Stimulated activated CD4-positive, alpha-beta T cell treated with anti-CD3 and anti-CD28 coated beads, Interleukin-1b, Interleukin-23, amount 100 ng/mL, for 1 hour (primary cell): ENCODE results near the gene GNAO1.
A peak's percentile ranks its signal among the peaks of the same experiment; 100 is the strongest.

Source experiments
- DNase-seq, 2 donors: peaks; one replicate each; pipeline ENCODE4 v3.0.0-alpha.2; 2020; ENCODE audit warnings: low read depth in 2 of 2

The GNAO1 gene

DNA sequence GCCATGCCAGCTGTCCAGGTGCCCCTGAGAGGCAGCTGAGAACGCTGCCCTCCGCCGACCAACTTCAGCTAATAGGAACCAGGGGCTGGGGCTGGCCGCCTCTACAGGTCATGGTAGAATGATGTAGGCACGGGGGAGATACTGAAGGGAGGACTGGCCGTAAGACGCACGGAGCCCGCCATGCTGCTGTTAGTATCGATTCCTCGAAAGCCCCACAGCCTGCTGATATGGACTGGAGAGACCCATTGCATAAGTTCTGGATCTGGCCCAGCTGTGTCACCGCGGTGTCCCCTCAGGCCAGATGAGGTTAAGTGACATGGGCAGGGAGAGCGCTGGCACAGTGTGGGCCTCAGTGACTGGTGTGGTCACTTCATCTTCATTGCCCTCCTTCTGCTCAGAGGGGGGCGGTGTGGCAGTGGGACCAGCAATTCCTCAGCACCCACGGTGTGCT is 158.4 kb downstream of the GNAO1 start:
- no peak for DNase-seq

DNA sequence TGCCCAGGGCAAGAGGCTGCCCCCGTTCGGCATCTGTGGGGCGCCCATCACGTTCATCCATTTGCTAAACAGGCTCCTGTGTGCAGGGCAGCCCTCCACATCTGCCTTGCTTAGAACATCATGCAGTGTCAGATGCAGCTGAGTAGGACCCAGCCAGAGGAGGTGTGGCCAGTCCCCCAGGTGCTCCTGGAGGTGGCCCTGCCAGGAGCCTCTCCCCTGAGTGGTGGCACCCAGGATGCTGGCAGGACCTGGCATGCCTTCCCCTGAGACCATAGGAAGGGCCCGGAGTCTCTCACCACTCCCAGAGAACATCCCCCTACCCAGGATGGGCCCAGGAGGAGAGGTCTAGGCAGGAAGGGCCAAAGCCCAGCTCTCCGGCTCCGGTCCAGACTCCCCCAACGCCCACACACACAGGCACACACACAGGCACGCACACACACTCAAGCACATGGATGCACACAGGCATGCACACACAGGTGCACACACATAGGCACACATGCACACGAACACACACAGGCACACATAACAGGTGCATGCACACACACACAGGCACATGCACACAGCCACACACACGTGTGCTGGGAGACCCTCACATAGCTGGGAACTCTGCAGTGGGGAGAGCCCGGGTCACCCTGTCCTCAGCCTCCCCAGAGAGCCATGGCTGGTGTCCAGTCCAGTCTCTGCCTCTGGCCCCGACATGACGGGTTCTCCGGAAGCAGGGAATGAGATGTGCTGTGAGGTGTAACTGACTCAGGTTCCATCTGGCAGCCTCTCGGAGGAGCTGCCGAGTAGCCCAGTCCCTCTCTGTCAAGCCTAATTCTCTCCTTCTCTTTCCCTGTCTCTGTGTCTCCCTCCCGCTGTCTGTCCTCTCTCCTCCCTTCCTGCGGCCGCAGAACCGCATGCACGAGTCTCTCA is 159.5 kb downstream of the GNAO1 start:
- no peak for DNase-seq

DNA sequence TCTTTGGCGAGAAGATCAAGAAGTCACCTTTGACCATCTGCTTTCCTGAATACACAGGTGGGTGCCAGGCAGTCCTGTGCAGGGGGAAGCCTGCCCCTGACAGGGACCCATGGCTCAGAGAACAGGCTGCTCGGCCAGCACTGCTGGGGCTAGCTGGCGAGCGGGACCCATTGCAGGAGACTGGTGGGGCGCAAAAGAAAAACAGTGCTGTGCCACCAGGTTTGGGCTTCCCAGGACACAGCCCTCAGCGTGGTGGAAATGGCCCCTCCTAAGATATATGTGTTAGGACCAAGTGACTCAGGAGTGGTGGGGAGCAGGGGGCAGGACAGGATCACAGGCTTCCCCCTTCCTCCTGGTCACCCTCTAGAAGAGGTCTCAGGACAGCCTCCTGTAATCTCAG is 160.2 kb downstream of the GNAO1 start:
- no peak for DNase-seq

DNA sequence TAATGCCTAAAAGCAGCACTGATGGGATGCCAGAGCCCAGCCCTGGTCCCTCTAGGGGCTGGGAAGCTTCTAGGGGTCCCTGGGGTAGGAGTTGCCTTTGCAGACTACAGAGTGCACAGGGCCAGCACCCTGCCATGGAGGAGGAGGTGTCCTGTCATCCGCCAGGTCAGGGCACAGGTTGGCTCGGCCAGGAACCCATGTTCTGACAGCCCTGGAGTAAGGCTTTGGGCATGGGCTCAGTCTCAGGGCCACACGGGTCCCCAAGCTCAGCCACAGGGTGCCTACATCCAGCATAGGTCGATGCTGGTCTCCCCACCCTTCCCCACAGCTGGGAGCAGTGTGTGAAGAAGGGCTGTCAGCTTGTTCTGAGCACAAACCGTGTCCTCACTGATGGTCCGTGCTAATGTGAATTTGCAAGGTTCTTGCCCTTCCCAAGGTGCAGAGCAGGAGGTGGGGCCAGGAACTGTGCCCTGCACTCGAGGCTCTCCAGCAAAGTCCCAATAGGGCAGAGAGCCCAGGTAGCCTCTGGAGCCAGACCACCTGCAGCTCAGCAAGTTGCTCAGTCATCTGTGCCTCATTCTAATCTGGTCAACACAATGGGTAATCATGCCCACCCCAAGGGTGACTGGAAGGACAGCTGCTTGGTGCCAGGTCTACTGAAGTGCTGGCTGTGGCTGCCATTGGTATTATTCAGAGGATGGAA is 161.2 kb downstream of the GNAO1 start:
- no peak for DNase-seq

DNA sequence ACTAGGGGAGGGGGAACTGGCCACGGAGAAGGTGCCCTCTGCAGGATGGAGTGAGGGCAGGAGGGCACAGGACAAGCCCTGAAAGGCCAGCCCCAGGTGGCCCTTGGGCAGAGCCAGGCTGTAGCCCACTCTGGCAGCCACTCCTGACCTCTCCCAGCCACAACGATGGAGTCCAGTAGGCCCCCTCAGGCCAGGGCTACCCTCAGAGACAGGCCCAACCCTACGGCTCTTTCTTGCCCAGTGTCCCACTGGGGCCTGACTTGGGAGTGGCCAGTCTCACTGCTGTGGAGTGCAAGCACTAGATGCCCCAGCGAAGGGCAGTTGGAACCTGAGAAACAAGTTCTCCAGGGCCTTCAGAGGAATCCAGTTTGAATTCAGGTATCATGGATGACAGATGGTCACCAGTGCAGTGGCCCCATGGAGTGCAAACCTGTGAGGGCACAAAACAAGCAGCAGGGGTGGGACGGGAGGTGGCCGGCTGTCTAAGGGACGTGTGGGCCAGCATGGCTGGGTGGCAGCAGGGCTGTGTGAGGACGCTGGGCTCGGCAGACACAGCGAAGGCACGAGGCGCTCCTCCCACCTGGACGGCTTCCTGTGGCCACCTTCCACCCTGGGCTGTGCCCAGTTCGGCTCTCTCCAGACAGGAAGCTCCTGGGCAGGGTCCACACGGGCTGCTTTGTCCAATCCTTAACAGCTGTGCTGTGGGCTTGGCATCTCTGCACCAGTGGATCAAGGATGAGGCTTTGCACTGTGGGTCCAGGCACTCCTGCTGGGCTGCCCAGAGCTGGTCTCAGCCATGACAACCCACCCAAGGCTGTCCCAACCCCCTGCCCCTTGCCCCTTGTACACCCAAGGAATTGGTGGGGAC is 162.0 kb downstream of the GNAO1 start:
- DNase-seq, result no peak

DNA sequence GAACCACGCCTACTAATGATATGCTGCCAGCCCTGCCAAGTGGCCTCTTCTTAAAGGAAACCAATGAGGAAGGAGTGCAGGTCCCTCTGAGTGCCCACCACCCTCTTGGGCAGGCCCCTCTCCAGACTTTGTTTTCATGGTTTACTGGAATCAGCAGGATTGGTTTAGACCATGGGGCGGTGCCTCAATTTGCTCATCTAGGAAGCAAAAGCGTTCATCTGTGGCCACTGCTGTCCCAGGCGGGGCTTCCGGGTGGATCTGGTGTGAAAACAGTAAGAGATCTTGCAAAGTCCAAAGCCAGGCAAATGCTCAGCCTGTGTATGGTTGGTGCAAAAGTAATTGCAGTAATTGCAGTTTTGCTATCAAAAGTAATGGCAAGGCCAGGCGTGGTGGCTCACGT is 162.7 kb downstream of the GNAO1 start:
- DNase-seq, result no peak

DNA sequence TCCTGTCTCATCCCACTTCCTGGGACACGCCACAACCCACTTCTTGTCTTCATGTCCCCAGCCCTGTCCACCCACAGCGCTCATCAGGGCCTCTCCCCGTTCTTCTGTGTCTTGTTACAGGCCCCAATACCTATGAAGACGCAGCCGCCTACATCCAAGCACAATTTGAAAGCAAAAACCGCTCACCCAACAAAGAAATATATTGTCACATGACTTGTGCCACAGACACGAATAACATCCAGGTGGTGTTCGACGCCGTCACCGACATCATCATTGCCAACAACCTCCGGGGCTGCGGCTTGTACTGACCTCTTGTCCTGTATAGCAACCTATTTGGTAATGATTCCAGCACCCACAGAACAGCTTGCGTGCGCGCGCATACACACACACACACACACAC is 163.5 kb downstream of the GNAO1 start:
- DNase-seq, result no peak

DNA sequence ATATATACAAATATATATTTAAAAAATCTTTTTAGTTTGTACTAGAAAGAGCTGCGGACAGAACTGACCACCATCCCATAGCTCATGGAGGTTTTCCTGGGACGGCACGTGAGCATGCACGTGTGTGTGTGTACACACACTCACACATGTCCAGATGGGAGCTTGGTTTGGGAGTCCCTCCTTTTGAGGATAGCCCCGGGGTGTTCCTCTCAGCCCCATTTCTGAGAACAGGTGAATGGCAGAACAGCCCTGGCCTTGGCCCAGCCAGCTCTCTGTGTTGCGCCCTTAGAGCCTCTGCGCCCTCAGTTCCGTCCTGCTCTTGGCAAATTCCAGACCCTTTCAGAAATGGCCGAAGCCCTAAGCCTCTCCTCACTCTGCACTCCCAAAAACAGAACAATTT is 163.9 kb downstream of the GNAO1 start:
- DNase-seq, result no peak

DNA sequence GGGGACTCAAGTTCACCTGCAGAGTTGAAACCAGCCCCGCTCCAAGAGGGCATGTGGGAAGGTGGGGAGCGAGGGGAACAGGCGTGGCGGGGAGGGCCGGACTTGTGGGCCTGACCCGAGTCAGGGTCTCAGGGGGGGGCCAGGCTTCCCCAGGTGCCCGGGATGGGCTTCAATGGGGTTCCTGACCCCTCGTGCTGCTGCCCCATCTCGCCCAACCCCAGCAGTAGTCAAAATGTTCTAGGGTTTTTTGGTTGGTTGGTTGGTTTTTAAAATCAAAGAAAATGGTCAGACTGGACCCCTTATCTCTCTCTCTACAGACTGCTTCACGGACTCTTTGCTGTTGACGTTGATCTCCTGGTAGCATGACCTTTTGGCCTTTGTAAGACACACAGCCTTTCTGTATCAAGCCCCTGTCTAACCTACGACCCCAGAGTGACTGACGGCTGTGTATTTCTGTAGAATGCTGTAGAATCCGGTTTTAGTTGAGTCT is 164.5 kb downstream of the GNAO1 start:
- no peak for DNase-seq

DNA sequence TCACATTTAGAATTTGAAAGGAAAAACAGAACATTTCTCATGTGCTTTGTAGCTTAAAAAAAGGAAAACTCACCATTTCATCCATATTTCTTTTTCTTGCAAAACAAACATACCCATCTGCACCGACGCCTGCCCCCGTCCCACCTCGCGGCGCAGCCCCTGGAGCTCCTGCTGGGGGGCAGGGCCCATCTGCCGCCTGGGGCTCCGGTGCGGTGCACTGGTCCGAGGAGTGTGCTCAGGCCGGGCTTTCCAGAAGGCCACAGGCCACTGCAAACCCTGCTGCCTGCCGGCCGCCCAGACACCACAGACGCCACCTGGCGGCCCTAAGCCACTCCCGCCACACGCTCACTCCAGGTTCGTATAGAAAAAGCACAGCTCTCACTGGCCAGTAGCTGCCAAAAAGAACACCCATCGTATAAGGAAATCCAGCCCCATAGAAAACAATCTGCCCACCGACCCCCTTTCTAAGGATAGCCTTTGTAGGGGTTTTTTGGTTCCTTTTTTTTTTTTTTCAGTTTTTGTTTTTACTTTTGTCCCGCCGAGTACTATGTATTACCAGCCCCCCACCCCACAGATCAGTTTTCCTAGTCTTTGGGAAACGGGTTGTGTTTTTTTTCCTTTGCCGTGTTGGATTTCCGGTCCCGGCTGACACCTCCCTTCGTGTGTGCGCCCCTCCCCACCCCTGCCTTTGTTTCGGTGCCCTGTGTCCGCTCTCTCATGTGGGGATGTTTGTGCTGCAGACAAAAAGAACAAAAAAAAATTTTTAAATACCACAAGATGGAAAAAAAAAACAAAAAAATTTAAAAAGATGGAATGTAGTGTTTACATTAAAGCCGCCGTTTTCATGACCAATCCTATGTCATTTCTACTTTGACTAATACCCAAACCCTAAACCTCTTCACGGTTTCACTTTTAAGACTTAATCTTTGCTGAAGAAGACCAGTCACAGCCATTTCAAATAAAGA is 165.3 kb downstream of the GNAO1 start:
- DNase-seq, result peak in 1 of 2 donors; percentile 27

DNA sequence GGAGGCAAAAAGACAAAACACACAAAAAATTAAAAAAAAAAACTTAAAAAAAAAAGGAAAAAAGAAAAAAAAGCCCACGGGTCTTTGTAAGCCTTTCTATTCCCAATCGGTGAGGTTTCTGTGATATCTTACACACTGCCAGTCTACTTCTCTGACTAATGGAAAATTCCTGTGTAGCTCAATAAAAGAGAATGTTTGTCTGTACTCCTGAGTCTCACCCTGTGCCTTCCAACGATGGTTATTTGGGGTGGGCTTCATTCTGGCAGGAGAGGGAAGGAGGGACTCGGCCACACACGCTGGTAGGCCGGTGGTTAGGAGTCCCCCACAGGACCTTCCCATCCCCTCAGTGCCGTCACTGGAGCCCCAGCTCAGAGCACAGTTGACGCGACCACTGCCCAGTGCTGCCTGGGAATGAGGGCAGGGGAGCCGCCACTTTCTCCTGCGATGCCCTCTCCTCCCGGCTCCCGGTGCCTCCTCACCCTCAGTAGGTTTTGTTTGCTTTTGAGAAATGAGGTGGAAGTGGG is 166.0 kb downstream of the GNAO1 start:
- DNase-seq, result no peak

DNA sequence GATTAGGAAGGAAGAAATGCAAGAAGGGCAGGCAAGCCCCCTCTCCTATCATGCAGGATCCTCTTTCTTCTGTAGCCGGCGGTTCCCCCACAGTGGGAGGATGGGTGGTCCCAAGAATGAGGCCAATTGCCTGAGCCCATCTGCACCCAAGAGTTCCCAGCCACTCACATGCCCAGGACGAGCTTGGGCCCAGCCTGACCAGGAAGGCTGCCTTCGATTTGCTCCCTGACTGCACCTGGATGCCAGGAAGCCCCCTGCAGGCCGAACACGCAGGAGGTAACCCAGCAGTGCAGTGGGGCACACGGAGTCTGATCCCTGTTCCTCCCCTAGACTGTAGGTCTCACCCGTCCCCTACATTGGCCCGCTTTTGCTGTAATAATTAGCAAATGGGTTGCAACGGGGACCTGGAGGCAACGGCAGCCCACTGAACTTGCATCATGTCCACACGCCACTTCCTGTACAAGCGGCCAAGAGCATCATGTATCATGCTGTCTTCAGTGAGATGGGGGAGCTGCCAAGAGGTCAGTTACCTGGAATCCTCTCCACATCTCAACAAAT is 166.6 kb downstream of the GNAO1 start:
- no peak for DNase-seq

DNA sequence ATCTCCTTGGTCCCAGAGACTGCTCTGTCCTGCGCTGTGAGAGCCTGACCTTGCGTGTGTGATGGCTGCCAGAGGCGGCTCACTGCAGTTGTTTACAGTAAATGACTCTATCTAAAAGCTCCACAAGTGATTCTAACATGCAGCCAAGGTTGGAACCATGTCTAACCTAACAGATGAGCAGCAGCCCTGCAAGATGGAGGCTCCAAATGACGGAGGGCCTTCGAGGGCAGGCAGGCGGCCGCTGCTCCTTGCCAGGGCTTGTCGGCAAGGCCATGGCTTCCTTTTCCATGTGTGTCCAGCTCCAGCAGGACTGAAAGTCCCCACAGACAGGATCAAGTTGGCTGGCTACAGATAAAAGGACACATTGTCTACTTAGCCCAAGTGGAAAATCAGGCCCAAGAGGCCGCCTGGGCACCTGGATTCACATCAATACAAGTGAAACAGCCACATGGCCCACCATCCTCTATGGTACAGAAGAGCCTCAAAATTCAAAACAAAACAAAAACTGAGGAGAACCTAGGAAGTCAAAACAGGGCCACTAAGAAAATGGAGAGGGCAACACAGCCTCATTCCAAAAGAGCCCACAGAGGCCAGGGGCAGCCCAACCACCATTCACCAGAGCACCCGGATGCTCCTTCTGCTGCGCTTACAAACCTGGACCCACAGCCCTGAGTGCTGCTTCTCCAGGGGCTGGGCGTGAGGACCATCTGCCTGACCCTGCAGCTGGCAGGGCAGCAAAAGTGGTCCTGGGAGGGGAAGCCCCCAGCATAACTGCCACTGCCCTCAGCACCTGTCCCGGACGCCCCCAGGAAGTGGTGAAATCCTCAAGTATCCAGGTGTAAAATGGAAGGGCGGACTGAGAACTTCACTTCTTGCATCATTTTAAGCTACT is 169.1 kb downstream of the GNAO1 start:
- no peak for DNase-seq

DNA sequence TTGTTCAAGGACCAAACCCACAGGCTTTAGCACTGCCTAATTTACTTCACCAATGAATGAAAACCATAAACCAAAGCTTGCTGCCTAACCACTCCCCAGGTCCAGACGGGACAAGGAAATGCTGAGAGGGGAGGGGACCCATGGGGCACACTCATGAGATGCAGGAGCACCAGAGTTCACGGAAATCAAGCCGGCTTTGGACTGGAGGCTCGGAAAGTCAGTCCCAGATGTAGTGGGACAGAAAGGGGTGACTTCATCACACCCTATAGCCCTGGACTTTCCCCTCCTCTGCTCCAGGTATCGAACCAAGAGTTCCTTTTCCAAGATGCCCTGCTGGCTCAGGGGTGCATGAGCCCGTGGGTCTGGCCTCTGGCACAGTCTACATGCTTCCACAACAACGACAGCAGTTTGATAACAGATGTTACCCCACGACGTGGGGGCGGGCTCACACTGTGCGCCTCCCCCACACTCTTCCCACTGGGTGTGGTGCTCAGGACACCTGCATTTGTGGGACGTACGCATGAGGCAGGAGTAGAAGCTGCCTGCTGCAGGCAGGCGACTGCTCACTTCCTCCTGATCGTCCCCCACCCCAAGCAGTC is 170.9 kb downstream of the GNAO1 start:
- DNase-seq, result no peak

DNA sequence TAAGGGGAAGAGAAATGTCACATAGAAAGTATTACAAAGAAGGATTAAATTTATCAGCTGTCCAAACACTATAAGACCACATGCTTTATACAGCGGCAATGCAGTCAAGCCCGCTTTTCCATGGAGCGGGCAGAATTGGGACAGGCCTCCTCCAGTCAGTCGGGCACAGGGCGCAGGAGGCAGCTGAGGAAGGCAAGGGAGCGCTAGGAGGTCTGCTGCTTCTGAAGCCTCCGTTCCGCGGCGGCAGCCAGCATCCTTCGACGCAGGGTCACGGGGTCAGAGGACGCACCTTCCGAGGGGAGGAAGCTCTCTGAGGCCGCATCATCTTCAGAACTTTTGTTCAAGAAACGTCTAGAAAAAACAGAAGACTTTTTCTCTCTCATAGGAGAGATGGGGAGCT is 171.4 kb downstream of the GNAO1 start:
- DNase-seq, result no peak

DNA sequence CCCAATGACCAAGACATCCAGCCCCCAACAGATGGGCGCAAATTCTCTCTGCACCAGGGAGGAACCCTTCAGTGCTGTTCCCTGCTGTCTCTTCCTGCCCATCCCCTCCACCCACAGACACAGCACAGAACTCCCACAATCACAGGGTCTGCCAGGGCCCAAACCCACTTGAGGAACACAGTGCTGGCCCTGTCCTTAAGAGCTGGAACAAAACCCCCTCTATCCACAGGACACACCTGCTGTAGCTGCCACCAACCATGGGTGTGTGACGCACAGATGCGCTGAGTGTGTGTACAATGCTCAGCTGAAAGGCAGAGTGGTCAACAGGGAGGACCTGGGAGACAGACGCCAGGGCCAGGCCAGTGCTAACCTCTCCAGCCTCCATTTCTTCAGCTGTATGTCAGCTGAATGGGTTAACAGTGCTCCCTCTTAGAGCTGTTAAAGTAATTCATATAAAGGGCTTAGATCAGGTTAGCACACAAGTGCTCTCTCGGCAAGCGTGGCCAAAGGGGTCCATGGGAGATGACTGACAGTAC is 172.0 kb downstream of the GNAO1 start:
- DNase-seq, result no peak

DNA sequence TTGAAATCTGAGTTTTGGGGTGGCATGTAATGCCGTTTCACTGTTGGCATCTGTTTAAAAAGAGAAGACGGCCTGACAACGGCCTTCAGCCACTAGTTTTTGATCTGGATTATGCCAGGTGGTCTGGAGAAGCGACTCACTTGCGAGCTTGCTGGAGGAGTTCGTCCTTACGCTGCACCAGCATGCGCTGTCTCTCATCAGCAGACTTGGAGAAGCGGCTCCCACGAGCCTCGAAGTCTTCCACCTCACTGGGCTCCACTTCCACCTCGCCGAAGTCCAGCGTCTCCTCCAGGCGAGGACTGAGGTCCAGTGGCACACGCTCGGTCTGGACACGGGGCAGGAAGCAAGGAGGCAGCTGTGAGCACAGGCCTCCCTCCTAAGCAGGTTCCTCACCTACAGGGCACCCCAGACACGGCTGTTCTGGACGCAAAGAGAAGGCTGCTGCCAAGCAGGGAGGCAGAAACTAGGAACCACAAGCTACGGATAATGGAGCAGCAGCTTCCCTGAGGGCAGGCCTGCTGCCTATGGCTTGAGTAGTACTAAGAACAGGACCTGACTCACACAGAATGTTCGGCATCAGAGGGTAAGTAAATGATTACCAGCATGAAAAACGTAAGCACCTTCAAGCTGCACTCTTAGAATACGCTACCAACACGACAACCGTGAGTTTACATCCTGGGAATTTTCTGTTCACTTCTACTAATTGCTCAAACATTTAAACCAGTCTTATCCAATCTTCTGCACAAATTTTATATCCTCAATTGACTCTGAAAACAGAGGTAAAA is 172.7 kb downstream of the GNAO1 start:
- DNase-seq, result no peak

DNA sequence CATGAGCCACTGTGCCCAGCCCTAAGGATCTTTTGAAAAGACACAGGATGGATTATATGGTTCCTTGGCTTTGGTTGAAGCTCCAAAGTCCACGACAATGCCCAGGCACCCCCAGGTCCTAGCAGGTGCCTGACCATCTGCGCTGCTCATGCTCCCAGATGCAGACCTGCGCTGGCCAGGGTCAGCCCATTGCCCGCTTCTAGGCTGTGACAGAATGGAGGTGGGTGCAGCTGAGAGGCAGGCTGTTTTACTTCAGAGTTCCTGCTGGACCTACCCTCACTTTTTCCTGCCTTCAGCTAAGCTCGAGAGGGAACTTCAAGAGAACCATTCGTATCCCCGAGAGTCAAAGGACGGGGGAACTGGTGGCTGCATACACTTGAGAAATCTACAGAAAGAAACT is 173.6 kb downstream of the GNAO1 start:
- no peak for DNase-seq
